Bone marrow (tissue), 2 donors: Measurements from ENCODE around the gene SDK1.

ENCODE experiments used
- DNase-seq, 2 donors: peaks; one replicate each; lab custom pipeline; 2025; lab: John Stamatoyannopoulos, UW

SDK1 gene

DNA sequence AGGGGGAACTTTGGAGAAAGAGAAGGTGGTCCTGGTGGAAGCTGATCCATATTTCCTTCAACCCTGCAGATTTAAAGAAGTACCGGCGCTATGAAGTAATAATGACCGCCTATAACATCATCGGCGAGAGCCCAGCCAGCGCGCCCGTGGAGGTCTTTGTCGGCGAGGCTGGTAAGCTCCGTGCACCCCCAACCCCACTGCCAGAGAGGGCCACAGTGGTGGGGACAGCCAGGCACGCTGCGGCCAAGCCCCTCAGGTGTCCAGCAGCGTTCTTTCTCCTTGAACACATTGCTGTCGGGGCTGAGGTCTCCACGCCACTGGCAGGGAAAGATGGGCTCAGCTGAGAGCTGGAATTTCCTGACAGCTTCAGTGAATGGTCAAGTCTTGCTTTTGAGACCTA lies 877.4 kb downstream of the SDK1 start:
- DNase-seq: no peak

DNA sequence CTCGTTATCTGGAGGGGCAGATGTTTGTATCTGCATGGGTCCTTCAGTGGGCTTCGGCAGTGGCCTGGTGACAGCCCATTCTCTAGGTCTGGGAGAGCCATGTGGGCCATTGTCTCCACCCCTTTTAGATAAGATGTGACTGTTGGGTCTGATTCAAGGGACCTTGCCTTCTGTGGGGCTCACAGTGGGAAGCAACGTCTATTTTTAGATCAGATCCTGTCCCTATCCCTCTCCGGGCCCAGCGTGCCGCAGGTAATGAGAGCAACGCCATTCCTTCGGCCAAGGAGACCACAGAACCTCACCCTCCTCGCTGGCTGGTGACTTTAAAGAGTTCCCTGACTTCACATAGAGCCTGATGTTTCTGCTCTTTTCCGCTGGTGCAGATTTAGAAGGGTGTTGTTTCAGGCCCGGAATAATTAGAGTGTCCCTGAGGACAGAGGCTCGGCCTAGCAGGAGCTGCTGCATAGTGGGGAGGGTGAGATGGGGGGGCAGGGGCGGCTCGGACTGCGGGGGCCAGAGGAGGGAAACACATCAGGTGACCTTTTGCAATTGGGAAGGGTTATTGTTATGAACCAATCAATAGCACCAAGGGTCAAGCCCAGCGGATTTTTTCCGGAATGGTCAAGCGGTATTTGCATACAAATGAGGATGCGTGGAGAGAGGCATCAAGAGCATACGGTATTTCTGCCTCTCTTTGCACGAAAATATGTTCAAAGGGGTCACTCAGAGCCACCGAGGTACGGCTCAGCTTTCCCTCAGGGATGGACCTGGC lies 878.0 kb downstream of the SDK1 start:
- no peak for DNase-seq

DNA sequence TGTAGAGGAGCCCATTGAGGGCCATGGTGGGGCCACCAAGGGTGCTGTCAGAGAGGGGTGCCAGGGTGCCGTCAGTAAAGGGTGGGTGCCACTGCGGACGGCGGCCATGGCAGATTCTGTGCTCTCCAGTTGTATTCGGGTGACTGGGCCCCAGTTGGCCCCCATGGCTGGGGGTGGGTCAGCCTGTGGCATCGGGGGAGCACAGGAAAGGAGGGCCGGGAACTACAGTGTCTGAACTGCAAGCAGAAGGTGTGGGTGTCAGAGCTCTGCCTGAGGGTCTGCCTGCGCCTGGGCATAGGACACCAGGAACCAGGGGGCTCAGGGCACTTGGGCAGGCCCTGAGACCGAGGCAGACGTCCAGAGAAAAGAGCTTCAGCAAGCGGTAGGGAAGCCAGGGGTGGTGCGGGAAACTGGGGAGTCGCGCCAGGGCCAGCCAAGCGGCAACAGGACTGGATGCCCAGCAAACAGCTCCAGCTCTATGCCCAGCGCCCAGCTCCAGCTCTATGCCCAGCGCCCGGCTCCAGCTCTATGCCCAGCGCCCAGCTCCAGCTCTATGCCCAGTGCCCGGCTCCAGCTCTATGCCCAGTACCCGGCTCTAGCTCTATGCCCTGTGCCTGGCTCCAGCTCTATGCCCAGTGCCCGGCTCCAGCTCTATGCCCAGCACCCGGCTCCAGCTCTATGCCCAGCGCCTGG lies 878.8 kb downstream of the SDK1 start:
- no peak for DNase-seq

DNA sequence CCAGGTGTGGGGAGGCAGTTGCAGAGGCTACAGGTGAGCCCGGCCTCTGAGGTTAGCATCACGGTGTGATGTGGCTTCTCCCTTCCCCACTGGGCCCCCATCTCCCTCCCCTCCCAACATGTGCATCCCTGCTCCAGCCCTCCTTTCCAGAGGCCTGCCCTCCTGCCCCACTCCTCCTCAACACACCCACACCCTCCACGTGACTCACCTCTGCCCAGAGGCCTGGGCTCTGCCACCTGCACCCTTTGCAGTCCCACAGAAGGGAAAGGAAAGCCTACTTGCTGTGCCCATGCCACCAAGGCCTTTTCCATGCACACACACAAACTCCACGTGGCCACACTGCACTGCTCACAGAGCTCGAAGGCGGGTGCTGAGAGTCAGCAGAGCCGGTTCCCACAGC lies 880.4 kb downstream of the SDK1 start:
- no peak for DNase-seq

DNA sequence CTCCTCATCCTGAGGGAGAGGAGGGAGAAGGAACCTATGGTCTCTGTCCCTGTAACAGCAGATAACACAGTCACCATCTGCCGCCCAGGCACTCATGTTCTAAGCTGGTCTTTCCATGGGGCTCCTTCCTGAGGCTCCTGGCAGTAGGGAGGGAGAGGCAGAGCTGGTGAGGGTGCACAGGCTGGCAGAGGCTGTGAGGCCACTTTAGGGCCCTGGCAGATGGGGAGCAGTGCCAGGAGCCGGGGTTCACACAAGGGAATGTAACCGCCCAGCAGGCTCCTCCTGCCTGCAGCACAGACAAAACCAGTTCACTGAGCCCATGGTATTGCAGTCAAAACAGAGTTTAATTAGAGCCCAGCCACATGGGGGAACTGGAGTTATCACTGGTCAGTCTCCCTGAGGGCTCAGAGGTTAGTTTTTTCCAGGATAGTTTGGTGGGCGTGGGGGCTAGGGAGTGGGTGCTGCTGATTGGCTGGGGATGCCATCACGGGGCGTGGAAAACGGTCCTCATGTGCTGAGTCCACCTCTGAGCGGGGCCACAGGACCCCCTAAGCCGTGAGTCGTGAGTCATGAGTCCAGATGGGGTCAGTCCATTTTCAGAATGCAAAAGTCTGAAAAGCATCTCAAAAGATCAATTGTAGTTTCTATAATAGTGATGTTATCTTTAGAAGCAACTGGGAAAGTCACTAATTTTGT lies 881.7 kb downstream of the SDK1 start:
- DNase-seq: no peak

DNA sequence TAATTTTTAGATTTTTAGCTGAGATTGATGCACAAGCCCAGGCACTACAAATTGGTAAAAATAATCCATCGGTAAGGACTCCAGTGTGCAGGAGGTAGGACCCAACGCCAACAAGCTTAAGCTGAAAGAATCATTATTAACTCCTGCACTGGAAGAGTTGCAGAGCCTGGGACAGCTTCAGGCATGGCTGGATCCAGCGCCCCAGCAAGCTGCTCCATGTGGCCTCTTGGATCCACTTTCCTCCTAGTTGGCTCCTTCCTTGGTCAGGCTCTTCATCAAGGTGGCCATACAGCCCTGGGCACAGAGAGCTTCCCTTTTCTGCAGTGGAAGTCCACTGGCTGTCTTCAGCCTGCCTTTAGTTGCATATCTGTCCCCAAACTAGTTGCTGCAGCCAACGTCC lies 883.6 kb downstream of the SDK1 start:
- DNase-seq: no peak

DNA sequence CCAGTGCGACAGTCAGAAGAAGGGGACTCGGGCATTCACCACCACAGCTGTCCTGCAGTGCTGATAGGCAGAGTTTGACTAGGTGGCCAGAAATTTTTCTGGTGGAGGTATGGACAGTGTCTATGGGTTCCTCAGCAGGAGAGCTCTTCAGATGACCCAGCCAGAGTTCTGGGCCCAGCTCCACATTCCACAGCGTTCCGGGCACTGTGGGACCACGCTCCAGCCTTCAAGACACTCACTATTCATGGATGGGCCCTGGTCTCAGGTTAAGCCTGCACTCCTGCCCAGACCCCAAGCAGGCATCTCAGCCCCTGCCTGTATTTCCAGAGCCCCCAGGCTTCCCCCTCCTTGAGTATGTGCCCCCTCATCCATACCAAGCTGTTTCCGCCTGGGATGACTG lies 884.1 kb downstream of the SDK1 start:
- no peak for DNase-seq

DNA sequence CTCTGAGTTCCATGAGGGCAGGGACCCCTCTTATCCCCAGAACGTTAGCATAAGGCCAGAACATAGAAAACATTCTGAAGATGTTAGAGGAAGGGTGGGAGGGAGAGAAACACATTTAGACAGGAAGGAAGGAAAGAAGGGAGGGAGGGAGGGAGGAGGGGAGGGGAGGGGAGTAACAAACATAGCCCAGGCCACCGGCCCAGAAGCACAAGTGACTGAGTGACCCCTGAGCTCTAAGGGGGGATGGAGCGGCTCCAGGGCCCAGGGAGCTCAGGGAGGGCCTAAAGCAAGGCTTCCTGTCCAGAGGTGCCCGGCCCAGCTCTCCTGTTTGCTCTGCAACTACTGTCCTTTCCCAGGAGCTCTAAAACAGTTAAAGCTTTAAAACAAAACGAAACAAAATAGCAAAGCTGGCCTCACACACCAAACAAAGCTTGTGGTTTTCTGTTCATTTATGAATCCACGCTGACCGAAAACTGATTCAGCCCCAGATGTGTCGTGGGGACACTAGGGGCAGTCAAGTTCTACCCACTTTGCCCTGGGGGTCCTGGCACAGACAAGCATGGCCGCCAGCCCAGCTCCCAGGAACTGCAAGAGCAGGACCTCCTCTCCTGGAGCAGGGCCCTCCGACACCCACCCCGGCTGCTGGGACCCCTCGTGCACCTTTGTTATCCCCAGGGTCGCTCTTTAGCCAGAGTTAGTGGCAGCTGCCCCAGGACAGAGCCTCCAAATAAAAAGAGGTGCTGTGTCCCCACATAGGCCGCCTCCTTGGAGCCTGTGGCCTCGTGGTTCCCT lies 884.9 kb downstream of the SDK1 start:
- DNase-seq: no peak

DNA sequence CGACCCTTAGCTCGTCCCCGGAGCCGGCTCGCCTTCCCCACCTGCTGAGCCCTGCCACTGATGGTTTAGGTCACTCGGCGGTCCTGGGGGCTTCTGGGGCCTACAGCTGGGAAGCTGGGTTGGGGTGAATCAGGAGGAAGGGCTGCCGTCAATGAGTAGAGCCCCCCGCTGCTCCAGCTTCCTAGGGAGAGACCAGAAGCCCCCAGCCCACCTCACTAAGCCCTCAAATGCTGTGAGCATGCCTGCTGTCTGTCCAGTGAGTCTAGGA lies 885.4 kb downstream of the SDK1 start:
- no peak for DNase-seq

DNA sequence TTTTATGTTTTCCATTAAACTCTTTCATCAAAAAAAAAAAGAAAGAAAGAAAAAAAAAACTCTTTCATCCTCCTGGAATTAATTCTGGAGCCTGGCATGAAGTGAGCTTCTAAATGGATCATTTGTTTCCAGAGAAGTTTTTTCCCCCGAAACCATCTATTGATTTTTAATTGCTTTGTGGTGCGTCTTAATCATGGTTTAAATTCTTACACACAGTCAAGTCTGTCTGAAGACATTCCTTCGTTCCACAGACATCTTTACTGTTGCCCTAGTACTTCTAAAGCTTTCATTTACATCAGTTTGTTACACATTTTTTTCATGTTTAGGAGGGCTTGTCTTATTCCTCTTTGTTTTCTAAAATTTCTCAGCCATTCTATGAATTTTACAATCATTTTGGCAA lies 887.6 kb downstream of the SDK1 start:
- DNase-seq: no peak

DNA sequence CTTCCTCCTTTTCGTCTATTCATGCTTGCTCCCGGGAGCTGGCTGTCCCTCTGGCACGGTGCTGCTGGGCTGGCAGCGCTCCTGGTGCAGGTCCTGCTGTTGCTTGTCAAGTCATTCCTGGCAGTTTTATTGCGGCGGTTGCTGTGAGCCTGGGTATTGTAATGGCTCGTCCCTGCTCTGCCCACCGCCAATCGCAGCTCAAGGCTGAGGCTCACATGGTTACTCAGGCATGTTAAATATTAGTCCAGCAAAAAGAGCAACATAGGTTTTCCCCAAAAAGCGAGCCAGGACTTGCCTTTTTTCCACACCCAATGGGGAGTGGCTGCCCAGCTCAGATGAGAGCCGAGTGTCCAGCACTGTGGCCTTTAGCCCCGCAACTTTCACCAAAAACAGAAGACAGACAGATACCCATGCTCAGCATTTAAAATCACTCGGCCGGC lies 888.1 kb downstream of the SDK1 start:
- no peak for DNase-seq

DNA sequence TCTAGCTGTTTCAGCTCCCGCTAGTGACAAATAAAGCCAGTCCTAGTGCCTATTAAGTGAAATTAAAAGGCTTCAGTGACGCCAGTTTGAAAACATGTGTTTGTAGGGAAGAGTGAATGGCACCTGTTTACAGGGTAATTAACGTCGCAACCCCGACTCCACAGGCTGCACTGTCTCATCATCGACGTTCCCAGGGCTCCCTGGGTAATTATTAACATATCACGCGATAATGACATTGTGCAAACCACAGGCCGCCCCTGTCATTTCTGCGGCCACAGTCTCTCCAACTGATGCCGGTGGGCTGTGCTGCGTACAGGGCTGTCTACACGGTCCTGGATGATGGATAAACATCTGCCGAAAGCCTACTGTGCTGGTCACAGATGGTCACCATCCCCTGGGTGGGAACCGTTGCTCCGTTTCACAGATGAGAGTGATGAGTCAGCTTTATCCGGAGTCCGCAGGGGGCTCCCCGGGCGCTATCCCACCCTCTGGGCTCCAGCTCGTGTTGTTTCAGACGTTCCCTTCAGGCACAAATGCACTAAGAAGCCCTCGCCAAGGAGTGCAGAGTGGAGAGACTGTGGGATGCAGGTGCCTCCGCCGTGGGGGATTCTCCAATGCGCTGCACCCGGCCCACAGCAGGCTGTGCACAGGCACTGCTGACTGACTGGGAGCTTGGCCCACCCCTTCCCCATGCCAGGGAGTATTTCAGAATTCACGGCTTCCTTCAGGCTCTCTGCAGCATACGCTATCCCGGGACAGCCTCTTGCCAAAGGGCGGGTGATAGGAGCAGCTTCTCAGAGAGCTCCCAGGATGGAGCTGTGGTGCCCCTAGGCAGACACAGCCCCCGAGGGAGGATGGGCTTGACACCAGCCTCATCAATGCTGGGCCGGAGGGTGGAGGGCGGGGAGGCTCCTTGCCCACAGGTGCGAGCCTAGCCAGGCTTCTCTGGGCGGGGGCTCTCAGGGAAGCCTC lies 889.2 kb downstream of the SDK1 start:
- DNase-seq: no peak

DNA sequence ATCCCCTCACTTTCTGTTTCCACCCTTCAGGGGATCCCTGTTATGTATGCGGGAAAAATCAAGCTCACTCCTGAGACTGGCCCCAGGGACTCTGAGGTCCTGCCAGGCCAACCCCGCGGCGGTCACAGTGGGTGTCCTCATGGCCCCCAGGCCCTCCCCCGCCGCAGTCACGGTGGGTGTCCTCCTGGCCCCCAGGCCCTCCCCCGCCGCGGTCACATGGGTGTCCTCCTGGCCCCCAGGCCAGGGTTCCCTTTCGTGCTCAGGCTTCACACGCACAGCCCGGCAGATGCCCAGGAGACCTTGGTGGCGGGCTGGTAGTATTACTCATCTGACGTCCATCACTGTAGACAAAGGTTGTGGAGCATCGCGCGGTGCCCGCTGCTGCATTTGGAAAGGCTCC lies 890.0 kb downstream of the SDK1 start:
- DNase-seq: no peak

DNA sequence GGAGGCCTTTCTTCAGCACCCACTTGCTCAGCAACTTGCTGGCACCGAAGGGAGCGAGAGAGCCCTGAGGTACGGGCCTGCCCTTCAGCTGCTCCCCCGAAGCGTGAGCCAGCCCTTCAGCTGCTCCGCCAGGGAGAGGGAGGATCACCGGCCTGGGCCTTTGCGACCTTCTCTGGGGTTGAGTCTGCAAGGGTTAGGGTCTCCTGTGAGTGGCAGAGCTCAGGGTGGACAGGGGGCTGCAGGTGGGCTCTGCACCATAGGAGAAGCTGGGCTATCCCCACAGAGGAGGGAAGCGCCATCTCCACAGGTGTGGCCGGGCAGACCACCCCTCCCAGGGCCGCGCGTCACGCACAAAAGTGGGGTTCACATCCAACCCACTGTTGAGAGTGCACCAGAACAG lies 890.5 kb downstream of the SDK1 start:
- DNase-seq: no peak

DNA sequence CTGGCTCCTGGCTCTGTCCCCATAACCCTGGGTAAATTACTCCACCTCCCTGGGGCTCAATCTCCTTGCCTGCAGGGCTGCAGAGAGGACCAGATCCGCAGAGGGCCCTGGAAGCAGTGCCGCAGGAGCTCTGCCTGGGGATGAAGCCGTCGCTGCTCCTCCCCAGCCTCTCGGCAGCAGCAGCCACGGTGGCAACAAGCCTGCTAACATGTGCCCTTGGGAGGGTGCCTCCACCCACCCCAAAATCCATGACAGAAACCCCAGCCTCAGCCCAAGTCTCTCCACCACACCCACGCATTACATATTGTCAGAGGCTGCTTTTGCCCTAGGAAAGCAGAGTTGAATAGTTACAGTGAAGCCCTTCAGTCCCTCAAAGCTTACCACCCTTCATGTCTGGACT lies 894.6 kb downstream of the SDK1 start:
- DNase-seq: no peak

DNA sequence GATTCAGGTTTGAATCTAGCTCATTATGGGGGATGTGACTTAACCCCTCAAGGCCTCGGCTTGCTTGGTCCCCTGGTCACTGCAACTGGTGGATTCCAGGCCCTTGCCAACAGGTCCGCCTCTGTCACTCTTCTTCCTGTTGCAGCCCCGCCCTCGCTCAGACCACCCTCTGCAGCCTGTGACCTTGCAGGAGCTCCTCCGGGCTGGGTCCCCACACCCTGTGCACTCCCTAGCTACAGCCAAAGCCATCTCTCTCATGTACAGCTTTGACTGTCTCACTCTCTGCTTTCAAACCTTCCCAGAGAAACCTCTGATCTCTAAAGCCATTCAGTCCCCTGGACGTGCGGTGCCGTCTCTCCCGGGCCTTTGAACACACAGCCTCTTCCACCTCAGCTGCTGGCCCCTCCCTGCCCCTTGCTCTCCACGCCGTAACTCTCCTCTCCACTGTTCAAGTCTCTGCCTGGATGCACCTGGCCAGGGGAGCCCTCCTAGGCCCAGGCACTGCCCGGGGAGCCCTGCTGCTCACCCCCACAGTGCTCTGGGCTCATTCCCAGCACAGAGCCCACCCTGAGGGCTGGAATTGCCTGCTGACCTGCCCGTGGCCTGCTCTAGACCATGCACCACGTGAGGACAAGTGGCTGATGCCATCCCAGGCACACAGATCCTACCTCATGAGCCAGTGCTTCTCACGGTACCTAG lies 895.2 kb downstream of the SDK1 start:
- DNase-seq: no peak

DNA sequence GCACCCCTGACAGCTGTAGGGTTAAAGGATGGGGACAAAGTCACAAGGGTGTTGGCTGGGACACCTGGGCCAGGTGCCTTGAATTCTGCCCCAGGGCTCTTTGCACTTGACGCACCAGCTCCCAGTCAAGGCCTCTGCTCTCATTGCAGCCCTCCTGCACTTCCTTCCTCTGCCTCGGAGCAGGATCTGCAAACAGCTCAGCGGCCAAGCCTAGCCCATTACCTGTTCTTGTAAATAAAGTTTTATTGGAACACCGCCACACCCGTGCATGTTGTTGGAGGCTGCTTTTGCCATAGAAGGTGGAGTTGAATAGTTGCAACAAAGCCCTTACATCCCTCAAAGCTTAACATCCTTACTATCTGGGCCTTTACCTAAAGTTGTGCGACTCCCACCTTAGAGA lies 897.2 kb downstream of the SDK1 start:
- no peak for DNase-seq

DNA sequence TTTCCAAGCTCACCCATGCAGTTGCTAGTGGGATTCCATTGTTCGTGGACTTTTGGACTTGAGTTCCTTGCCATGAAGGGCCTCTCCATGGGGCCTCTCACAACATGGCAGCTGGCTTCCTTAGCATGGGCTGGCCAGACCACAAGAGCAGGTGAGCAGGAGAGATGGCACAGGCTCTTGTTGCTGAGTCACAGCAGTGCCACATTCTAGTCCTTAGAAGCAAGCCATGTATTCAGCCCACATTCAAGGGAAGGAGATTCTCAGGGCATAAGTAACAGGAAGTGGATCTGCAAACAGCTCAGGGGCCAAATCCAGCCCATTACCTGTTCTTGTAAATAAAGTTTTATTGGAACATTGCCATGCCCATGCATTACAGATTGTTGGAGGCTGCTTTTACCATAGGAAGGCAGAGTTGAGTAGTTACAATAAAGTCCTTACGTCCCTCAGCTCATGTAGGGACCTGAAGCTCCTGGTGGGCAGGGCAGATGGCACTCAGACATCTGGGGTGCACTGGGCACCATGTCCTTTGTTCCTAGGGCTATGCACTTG lies 899.6 kb downstream of the SDK1 start:
- DNase-seq: no peak

DNA sequence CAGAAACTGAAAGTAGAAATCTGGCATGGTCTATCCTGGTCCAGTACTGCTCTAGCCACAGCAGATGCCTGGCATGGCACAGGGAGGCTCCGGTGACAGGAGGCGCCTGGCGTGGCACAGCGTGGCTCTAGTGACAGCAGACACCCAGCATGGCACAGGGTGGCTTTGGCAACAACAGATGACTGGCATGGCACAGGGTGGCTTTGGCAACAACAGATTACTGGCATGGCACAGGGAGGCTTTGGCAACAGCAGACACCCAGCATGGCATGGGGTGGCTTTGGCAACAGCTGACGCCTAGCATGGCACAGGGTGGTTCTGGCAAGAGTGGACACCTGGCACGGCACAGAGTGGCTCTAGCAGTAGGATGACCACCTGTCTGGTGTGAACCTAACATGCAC lies 900.5 kb downstream of the SDK1 start:
- DNase-seq: no peak

DNA sequence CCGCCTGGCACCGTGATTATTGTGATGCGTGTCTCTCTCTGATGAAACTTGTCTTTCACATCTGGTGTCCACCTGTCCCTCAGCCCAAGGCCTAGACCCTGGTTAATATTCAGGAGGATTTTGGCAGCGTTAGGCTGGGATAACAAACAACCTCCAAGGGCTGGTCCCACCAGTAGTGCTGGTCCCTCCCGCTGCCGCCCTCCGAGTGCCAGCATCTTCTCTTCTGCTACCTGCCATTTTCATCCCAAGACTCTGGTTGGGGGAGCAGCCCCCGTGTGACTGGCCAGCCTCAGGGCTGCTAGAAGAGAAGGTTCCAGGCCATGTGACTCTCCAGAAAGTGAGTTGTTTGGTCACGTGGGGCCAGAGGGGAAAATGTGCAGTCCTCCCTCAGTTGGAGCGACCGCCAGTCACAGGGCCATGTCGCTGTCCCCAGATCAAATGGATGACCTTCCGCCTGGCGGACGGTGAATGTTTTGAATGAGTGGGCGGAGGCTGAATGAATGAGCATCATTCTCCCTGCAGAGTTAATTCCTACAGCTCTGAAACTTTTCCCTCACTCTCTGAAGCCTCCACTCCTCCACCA lies 901.2 kb downstream of the SDK1 start:
- DNase-seq: no peak
